PC-3 (cell line): ENCODE measurements around the gene CD48. TPM values are rescaled to one million over a fixed set of nuclear protein-coding genes. Genes with fewer than 3 reads are reported as not detected.
A peak's percentile ranks its signal among the peaks of the same experiment; 100 is the strongest.

ENCODE experiments used
- ATAC-seq: fragments of 200-7000 bp; cut with Tn5 transposase; 2 replicates; pipeline ENCODE4 v1.9.1; 2020; ENCODE audit warnings: mild to moderate bottlenecking, moderate library complexity
- Bru-seq: library from RNA; stranded (reverse); fragments of 400-500 nt; gene quantifications from one replicate; lab custom pipeline; 2021; lab: Mats Ljungman, UMichigan
- BruChase-seq, 2 experiments: library from RNA; stranded (reverse); fragments of 400-500 nt; gene quantifications; one replicate each; lab custom pipeline; 2021; lab: Mats Ljungman, UMichigan
- BruUV-seq: library from RNA; stranded (reverse); fragments of 400-500 nt; replicated peaks from 2 replicates; lab custom pipeline; 2021; lab: Mats Ljungman, UMichigan
- CTCF ChIA-PET: fragments of 300-600 bp; sonication (Branson Sonifier 250); formaldehyde crosslinking; loops from one replicate; lab custom pipeline; 2022; ENCODE audit warnings: antibody characterized with exemption; lab: Charles Lee
- POLR2A ChIA-PET: fragments of 300-600 bp; sonication (Branson Sonifier 250); formaldehyde crosslinking; loops from one replicate; lab custom pipeline; 2022; ENCODE audit warnings: antibody characterized with exemption; ENCODE audit not compliant: unreplicated experiment; lab: Charles Lee
- DNase-seq: peaks from one replicate; pipeline ENCODE4 v3.0.0-alpha.2; 2015
- H2AFZ ChIP-seq: fragments of 300-600 bp; sonication (generic); 2 replicates; pipeline ENCODE4 v1.6.0; 2016; ENCODE audit warnings: antibody characterized with exemption, low read length
- H3F3A ChIP-seq: fragments of 300-600 bp; sonication (generic); one replicate; pipeline ENCODE4 v1.6.0; 2017; ENCODE audit warnings: antibody characterized with exemption, low read length, control low read depth, mild to moderate bottlenecking; ENCODE audit not compliant: unreplicated experiment
- H3K27ac ChIP-seq: fragments of 300-600 bp; sonication (generic); 2 replicates; pipeline ENCODE4 v1.5.1; 2016; ENCODE audit warnings: mild to moderate bottlenecking, low read length
- H3K27me3 ChIP-seq: fragments of 300-600 bp; sonication (generic); 2 replicates; pipeline ENCODE4 v1.6.1; 2016; ENCODE audit warnings: low read length, mixed read lengths
- H3K36me3 ChIP-seq: fragments of 300-600 bp; sonication (generic); 2 replicates; pipeline ENCODE4 v1.6.1; 2016; ENCODE audit warnings: low read depth, mixed run types, low read length, mixed read lengths
- H3K4me1 ChIP-seq: fragments of 300-600 bp; sonication (generic); 2 replicates; pipeline ENCODE4 v1.5.1; 2016; ENCODE audit warnings: low read length; ENCODE audit not compliant: insufficient read depth
- H3K4me2 ChIP-seq: fragments of 300-600 bp; sonication (generic); 2 replicates; pipeline ENCODE4 v1.6.0; 2016; ENCODE audit warnings: low read length
- H3K4me3 ChIP-seq: fragments of 300-600 bp; sonication (generic); 2 replicates; pipeline ENCODE4 v1.5.1; 2016; ENCODE audit warnings: mild to moderate bottlenecking, low read length, mixed read lengths
- H3K79me2 ChIP-seq: fragments of 300-600 bp; sonication (generic); 2 replicates; pipeline ENCODE4 v1.6.1; 2017; ENCODE audit warnings: low read length, mixed read lengths
- H3K9ac ChIP-seq: fragments of 300-600 bp; sonication (generic); 2 replicates; pipeline ENCODE4 v1.6.0; 2016; ENCODE audit warnings: mild to moderate bottlenecking, low read length
- H3K9me2 ChIP-seq: fragments of 300-600 bp; sonication (generic); replicated peaks from 2 replicates; pipeline ENCODE4 v1.6.1; 2016; ENCODE audit warnings: mixed run types, low read length, mixed read lengths
- H3K9me3 ChIP-seq: fragments of 300-600 bp; sonication (generic); 2 replicates; pipeline ENCODE4 v1.6.1; 2016; ENCODE audit warnings: low read length, mixed read lengths
- H4K20me1 ChIP-seq: fragments of 300-600 bp; sonication (generic); 2 replicates; pipeline ENCODE4 v1.6.1; 2016; ENCODE audit warnings: low read length, mixed read lengths
- EZH2 ChIP-seq: fragments of 300-600 bp; sonication (generic); IDR thresholded peaks from one replicate; pipeline ENCODE4 v1.6.1; 2017; ENCODE audit warnings: antibody characterized with exemption, mild to moderate bottlenecking, low read length; ENCODE audit not compliant: unreplicated experiment
- EZH2phosphoT487 ChIP-seq: fragments of 300-600 bp; sonication (generic); IDR thresholded peaks from 2 replicates; pipeline ENCODE4 v1.6.1; 2018; ENCODE audit warnings: mild to moderate bottlenecking, antibody characterized with exemption, low read length, borderline replicate concordance
- intact Hi-C: fragments of 100-400 bp; cut with micrococcal nuclease; formaldehyde crosslinking; loops from 2 replicates; pipeline ENCODE4 v1.9.0; 2023
- long read RNA-seq: library from polyadenylated mRNA; unstranded; transcript quantifications from one replicate; pipeline ENCODE4 v2.0.0, GENCODE V29; 2021; ENCODE audit not compliant: unreplicated experiment
- total RNA-seq: library from RNA; depleted of rRNA; stranded (reverse); fragments of >200 nt; gene quantifications from 2 replicates; pipeline ENCODE4 v1.2.3, GENCODE V29; 2014; rRNA removed
- TF ChIP-seq, protein P1 (sequence below): fragments of 300-600 bp; sonication (generic); conservative IDR thresholded peaks from 2 replicates; pipeline ENCODE4 v1.5.1; 2017; ENCODE audit warnings: antibody characterized with exemption, low read depth, mild to moderate bottlenecking, low read length

The CD48 gene, protein sequence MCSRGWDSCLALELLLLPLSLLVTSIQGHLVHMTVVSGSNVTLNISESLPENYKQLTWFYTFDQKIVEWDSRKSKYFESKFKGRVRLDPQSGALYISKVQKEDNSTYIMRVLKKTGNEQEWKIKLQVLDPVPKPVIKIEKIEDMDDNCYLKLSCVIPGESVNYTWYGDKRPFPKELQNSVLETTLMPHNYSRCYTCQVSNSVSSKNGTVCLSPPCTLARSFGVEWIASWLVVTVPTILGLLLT
- total RNA-seq (not detected in 2 replicates), Bru-seq, nascent RNA (not detected), BruChase-seq, experiment 1, labeled RNA remaining after a 6-hour chase (percentile 5 among the genes with signal in this experiment), BruChase-seq, experiment 2, labeled RNA remaining after a 2-hour chase (percentile 5 among the genes with signal in this experiment)
- long read RNA-seq = 0 reads

DNA sequence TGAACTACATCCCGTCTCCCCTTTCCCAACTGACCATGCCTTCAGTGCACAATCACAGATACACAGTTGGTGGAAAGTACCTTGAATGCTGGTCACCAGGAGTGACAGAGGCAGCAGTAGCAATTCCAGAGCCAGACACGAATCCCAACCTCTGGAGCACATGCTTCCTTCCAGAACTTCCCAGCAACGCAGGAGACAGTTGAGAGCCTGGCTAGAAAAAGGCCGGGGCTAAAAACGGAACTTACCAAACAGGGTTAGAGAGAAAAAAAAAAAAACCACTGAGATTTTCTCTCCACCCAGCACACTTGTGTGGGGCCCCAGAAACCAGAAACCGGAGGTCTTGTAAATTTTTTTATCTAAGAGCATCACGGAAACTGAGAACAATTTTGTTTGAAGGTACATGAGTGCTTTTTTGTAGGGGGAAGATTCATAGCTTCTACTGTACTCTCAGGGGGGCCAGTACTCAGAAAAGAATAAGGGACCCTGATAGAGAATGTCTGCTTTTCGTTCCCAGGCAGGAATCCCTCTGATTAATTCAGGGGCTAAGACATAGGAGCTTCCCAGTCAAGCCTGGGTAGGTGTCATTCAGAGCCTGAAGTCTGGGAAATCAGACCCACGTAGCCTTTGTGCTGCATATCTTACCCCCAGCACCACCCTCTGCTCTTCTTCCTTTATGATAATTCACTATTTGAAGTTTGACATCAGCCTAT is at the start of gene CD48:
TSS of gene CD48 (minus strand) at position 221 of the 710 bp plus-strand sequence. CDS start at position 162, 59 bp downstream.
- Histone ChIP-seq H3F3A (no peaks in the 10 kb centered on the region), H4K20me1 (no peaks in the 10 kb centered on the region), H3K9ac (no peak within 1 kb of the TSS), H3K9me2 (no peaks in the 10 kb centered on the region), H3K4me3 (no peak within 1 kb of the TSS), H2AFZ (no peak within 1 kb of the TSS), H3K27ac (no peak within 1 kb of the TSS), H3K27me3 (peaks cover 91% of the 10 kb centered on the region), H3K9me3 (no peaks in the 10 kb centered on the region), H3K79me2 (no peaks in the 10 kb centered on the region), H3K4me1 (no peaks in the 10 kb centered on the region), H3K4me2 (no peak within 1 kb of the TSS), H3K36me3 (no peaks in the 10 kb centered on the region)
- ChIA-PET POLR2A (no interaction called here), CTCF (no interaction called here)
- BruUV-seq = no TSS peak
- intact Hi-C loops = no loop called here
- TF ChIP-seq EZH2phosphoT487 (no peak), EZH2 (no peak)
- TF ChIP-seq, protein P1, sequence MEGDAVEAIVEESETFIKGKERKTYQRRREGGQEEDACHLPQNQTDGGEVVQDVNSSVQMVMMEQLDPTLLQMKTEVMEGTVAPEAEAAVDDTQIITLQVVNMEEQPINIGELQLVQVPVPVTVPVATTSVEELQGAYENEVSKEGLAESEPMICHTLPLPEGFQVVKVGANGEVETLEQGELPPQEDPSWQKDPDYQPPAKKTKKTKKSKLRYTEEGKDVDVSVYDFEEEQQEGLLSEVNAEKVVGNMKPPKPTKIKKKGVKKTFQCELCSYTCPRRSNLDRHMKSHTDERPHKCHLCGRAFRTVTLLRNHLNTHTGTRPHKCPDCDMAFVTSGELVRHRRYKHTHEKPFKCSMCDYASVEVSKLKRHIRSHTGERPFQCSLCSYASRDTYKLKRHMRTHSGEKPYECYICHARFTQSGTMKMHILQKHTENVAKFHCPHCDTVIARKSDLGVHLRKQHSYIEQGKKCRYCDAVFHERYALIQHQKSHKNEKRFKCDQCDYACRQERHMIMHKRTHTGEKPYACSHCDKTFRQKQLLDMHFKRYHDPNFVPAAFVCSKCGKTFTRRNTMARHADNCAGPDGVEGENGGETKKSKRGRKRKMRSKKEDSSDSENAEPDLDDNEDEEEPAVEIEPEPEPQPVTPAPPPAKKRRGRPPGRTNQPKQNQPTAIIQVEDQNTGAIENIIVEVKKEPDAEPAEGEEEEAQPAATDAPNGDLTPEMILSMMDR = no peak
- DNase-seq = no peak
- ATAC-seq = no peak

DNA sequence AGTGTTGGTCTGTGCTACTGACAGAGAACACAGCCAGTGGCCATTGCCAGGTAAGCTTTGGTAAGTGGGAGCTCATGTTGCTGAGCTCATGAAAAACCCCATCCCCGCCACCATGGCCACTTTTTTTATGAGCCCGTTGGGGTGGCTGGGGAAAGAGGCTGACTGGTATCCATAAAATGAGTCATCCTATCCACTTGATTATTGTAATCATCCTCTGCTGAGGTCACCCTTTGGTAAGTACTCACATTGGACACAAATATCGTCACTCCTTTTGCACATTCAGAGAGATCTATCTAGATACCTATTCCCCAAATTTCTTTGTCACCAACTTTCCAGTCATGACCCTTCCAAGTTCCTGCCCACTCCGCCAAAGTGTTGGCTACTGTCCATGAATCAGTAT is 49.4 kb upstream of the CD48 start:
- BruUV-seq = no TSS peak
- POLR2A ChIA-PET = no interaction called here
- CTCF ChIA-PET = no interaction called here
- Histone ChIP-seq H3K9me2 (no peaks in the 10 kb centered on the region), H3K4me3 (no peak overlapping the region), H3K9me3 (no peaks in the 10 kb centered on the region), H3K27me3 (no peaks in the 10 kb centered on the region), H3K9ac (no peak overlapping the region), H3K79me2 (no peaks in the 10 kb centered on the region), H2AFZ (no peak overlapping the region), H3F3A (no peaks in the 10 kb centered on the region), H3K36me3 (no peaks in the 10 kb centered on the region), H3K4me1 (no peaks in the 10 kb centered on the region), H4K20me1 (no peaks in the 10 kb centered on the region), H3K4me2 (no peak overlapping the region), H3K27ac (no peak overlapping the region)
- peak; percentile 42; the same call in 1 of the 2 replicates for ATAC-seq
- DNase-seq = peak; percentile 33
- TF ChIP-seq, protein P1 = no peak
- TF ChIP-seq EZH2phosphoT487 (no peak), EZH2 (no peak)
- intact Hi-C loops = no loop called here
